Measurements from ENCODE around the gene KYAT1. TPM values are rescaled to one million over a fixed set of nuclear protein-coding genes. Genes with fewer than 3 reads are reported as not detected.
A peak's percentile ranks its signal among the peaks of the same experiment; 100 is the strongest.

The KYAT1 gene
- total and polyA plus RNA-seq, 2 of the 13 experiments (the other 11 are each of a cell fraction or from before 2014, with no cell fraction given) = 9.2 to 46.5 TPM

GRCh38 chr9:128838338-128838737 lies 43.4 kb downstream of the KYAT1 start (continued):
- TF ChIP-seq ZNF687 (CRISPR knock-in tag; IDR thresholded peaks at IDR 0.05) (peak; percentile 99), ZNF329 (CRISPR knock-in tag; IDR thresholded peaks at IDR 0.05; ENCODE audit: low read depth) (no peak), GFI1 (CRISPR knock-in tag; IDR thresholded peaks at IDR 0.05; ENCODE audit: borderline replicate concordance) (0 out of 2 replicates have a peak, but pooled peaks have one; percentile 53), BCLAF1 (IDR thresholded peaks at IDR 0.05) (no peak), ZNF496 (CRISPR knock-in tag; IDR thresholded peaks at IDR 0.05; ENCODE audit: insufficient replicate concordance) (no peak), ZC3H13 (CRISPR knock-in tag; IDR thresholded peaks at IDR 0.05) (no peak), DPF2 (CRISPR knock-in tag; IDR thresholded peaks at IDR 0.05; ENCODE audit: borderline replicate concordance, low read depth) (peak; percentile 69), MEF2D (CRISPR knock-in tag; IDR thresholded peaks at IDR 0.05) (peak; percentile 84), ZNF646 (CRISPR knock-in tag; IDR thresholded peaks at IDR 0.05) (peak; percentile 87), STAT5B (CRISPR knock-in tag; IDR thresholded peaks at IDR 0.05) (no peak), NR2F6 (IDR thresholded peaks at IDR 0.05) (peak; percentile 94), NR2F6 (CRISPR knock-in tag; IDR thresholded peaks at IDR 0.05) (peak; percentile 97), ZBTB26 (CRISPR knock-in tag; IDR thresholded peaks at IDR 0.05; ENCODE audit: borderline replicate concordance) (no peak), ZNF691 (CRISPR knock-in tag; IDR thresholded peaks at IDR 0.05; ENCODE audit: borderline replicate concordance, low read depth) (no peak)
